ENCODE measurements around the gene PGAP3.

GRCh38 chr17:39653316-39653661 is 34.6 kb downstream of the PGAP3 start:
- TF ChIP-seq ZNF24 (tag by site-specific recombination; IDR thresholded peaks at IDR 0.05): no peak
- TF ChIP-seq, protein P1, sequence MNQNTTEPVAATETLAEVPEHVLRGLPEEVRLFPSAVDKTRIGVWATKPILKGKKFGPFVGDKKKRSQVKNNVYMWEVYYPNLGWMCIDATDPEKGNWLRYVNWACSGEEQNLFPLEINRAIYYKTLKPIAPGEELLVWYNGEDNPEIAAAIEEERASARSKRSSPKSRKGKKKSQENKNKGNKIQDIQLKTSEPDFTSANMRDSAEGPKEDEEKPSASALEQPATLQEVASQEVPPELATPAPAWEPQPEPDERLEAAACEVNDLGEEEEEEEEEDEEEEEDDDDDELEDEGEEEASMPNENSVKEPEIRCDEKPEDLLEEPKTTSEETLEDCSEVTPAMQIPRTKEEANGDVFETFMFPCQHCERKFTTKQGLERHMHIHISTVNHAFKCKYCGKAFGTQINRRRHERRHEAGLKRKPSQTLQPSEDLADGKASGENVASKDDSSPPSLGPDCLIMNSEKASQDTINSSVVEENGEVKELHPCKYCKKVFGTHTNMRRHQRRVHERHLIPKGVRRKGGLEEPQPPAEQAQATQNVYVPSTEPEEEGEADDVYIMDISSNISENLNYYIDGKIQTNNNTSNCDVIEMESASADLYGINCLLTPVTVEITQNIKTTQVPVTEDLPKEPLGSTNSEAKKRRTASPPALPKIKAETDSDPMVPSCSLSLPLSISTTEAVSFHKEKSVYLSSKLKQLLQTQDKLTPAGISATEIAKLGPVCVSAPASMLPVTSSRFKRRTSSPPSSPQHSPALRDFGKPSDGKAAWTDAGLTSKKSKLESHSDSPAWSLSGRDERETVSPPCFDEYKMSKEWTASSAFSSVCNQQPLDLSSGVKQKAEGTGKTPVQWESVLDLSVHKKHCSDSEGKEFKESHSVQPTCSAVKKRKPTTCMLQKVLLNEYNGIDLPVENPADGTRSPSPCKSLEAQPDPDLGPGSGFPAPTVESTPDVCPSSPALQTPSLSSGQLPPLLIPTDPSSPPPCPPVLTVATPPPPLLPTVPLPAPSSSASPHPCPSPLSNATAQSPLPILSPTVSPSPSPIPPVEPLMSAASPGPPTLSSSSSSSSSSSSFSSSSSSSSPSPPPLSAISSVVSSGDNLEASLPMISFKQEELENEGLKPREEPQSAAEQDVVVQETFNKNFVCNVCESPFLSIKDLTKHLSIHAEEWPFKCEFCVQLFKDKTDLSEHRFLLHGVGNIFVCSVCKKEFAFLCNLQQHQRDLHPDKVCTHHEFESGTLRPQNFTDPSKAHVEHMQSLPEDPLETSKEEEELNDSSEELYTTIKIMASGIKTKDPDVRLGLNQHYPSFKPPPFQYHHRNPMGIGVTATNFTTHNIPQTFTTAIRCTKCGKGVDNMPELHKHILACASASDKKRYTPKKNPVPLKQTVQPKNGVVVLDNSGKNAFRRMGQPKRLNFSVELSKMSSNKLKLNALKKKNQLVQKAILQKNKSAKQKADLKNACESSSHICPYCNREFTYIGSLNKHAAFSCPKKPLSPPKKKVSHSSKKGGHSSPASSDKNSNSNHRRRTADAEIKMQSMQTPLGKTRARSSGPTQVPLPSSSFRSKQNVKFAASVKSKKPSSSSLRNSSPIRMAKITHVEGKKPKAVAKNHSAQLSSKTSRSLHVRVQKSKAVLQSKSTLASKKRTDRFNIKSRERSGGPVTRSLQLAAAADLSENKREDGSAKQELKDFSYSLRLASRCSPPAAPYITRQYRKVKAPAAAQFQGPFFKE (tag by site-specific recombination; IDR thresholded peaks at IDR 0.05; ENCODE audit: borderline replicate concordance): no peak

All from HEK293 (cell line).